SU-DHL-6 (cell line): ENCODE data around the gene BARD1.

Source experiments
- H2AFZ ChIP-seq: fragments of 200-600 bp; sonication (generic); 2 replicates; pipeline ENCODE4 v1.6.1; 2014; ENCODE audit warnings: low read depth, mild to moderate bottlenecking, moderate library complexity, mixed read lengths, antibody characterized with exemption, low read length; ENCODE audit not compliant: severe bottlenecking
- H3F3A ChIP-seq: fragments of 200-600 bp; shearing (Covaris generic); 2 replicates; pipeline ENCODE4 v1.6.0; 2016; ENCODE audit warnings: antibody characterized with exemption, mild to moderate bottlenecking; ENCODE audit not compliant: insufficient read depth
- H3K27ac ChIP-seq: fragments of 200-600 bp; sonication (generic); 2 replicates; pipeline ENCODE4 v1.5.1; 2016; ENCODE audit warnings: low read depth, mild to moderate bottlenecking, low read length, moderate library complexity, mixed read lengths
- H3K27me3 ChIP-seq: fragments of 200-600 bp; sonication (generic), shearing (Covaris generic); 2 replicates; pipeline ENCODE4 v1.6.0; 2014; ENCODE audit warnings: mild to moderate bottlenecking, low read length
- H3K36me3 ChIP-seq: fragments of 200-600 bp; sonication (generic); 2 replicates; pipeline ENCODE4 v1.6.1; 2014; ENCODE audit warnings: mild to moderate bottlenecking, low read length, mixed read lengths
- H3K4me2 ChIP-seq: fragments of 300-600, 200-600 bp; shearing (Covaris generic), sonication (generic); 2 replicates; pipeline ENCODE4 v1.6.0; 2014; ENCODE audit warnings: low read length, low read depth, mild to moderate bottlenecking; ENCODE audit not compliant: poor library complexity, severe bottlenecking
- H3K4me3 ChIP-seq: fragments of 200-600 bp; sonication (generic); 2 replicates; pipeline ENCODE4 v1.5.1; 2014; ENCODE audit warnings: antibody characterized with exemption, low read length, mild to moderate bottlenecking, mixed read lengths; ENCODE audit not compliant: insufficient read depth, poor library complexity, severe bottlenecking
- H3K79me2 ChIP-seq: fragments of 200-600 bp; sonication (generic); 2 replicates; pipeline ENCODE4 v1.6.1; 2014; ENCODE audit warnings: mild to moderate bottlenecking, low read length, moderate library complexity; ENCODE audit not compliant: insufficient read depth
- H3K9ac ChIP-seq: fragments of 200-600 bp; sonication (generic); 2 replicates; pipeline ENCODE4 v1.7.0; 2014; ENCODE audit warnings: mild to moderate bottlenecking, low read length
- H3K9me2 ChIP-seq: fragments of 200-600 bp; sonication (generic); replicated peaks from 2 replicates; pipeline ENCODE4 v1.6.1; 2014; ENCODE audit warnings: low read length; ENCODE audit not compliant: insufficient read depth
- H3K9me3 ChIP-seq: fragments of 200-600 bp; sonication (generic); 2 replicates; pipeline ENCODE4 v1.6.1; 2014; ENCODE audit warnings: low read length, mixed read lengths; ENCODE audit not compliant: insufficient read depth
- H4K20me1 ChIP-seq: fragments of 200-600 bp; sonication (generic); 2 replicates; pipeline ENCODE4 v1.6.1; 2014; ENCODE audit warnings: low read depth, mild to moderate bottlenecking, antibody characterized with exemption, low read length, moderate library complexity, mixed read lengths
- CTCF ChIP-seq: fragments of 200-600 bp; sonication (generic); IDR thresholded peaks from one replicate; pipeline ENCODE4 v1.5.1; 2017; ENCODE audit warnings: antibody characterized with exemption, mild to moderate bottlenecking, low read length, moderate library complexity; ENCODE audit not compliant: insufficient read depth, poor library complexity, severe bottlenecking
- EZH2phosphoT487 ChIP-seq: fragments of 200-600 bp; sonication (generic), shearing (Covaris generic); conservative IDR thresholded peaks from 2 replicates; pipeline ENCODE4 v1.6.1; 2018; ENCODE audit warnings: mild to moderate bottlenecking, antibody characterized with exemption, low read length, moderate library complexity, mixed read lengths

BARD1 gene

GRCh38 chr2:214753455-214753854 is 56.0 kb downstream of the BARD1 start:
- Histone ChIP-seq H3K36me3 (peaks cover 60% of the 10 kb centered on the region), H2AFZ (no peak overlapping the region), H3K27me3 (no peaks in the 10 kb centered on the region), H3F3A (0 out of 2 replicates have a peak, but pooled peaks cover 3% of the 10 kb centered on the region), H3K79me2 (peaks cover 32% of the 10 kb centered on the region; the same call in 1 of the 2 replicates), H3K9me3 (no peaks in the 10 kb centered on the region), H3K27ac (no peak overlapping the region), H3K9ac (no peak overlapping the region), H3K9me2 (no peaks in the 10 kb centered on the region), H3K4me3 (no peak overlapping the region), H4K20me1 (peaks cover 7% of the 10 kb centered on the region; the same call in 1 of the 2 replicates), H3K4me2 (no peak overlapping the region)
- TF ChIP-seq EZH2phosphoT487 (no peak), CTCF (no peak)

GRCh38 chr2:214750529-214750928 is 59.0 kb downstream of the BARD1 start:
- no peak overlapping the region for H3K4me3 ChIP-seq
- H4K20me1 ChIP-seq, result 0 out of 2 replicates have a peak, but pooled peaks cover 4% of the 10 kb centered on the region
- TF ChIP-seq EZH2phosphoT487, result no peak
- TF ChIP-seq CTCF, result no peak
- H3K27me3 ChIP-seq, result no peaks in the 10 kb centered on the region
- peaks cover 3% of the 10 kb centered on the region; the same call in 1 of the 2 replicates for H3F3A ChIP-seq
- no peaks in the 10 kb centered on the region for H3K9me3 ChIP-seq
- H3K36me3 ChIP-seq, result peaks cover 66% of the 10 kb centered on the region
- H2AFZ ChIP-seq, result no peak overlapping the region
- peaks cover 41% of the 10 kb centered on the region; the same call in 1 of the 2 replicates for H3K79me2 ChIP-seq
- no peak overlapping the region for H3K4me2 ChIP-seq
- H3K9me2 ChIP-seq, result no peaks in the 10 kb centered on the region
- no peak overlapping the region for H3K9ac ChIP-seq
- H3K27ac ChIP-seq, result no peak overlapping the region

GRCh38 chr2:214747992-214748391 is 61.5 kb downstream of the BARD1 start:
- no peaks in the 10 kb centered on the region for H3K9me3 ChIP-seq
- no peak overlapping the region for H2AFZ ChIP-seq
- no peak overlapping the region for H3K4me3 ChIP-seq
- H3K36me3 ChIP-seq, result peaks cover 72% of the 10 kb centered on the region
- H3K9ac ChIP-seq, result no peak overlapping the region
- no peaks in the 10 kb centered on the region for H3K27me3 ChIP-seq
- H3F3A ChIP-seq, result peaks cover 3% of the 10 kb centered on the region; the same call in 1 of the 2 replicates
- no peak overlapping the region for H3K27ac ChIP-seq
- no peak overlapping the region for H3K4me2 ChIP-seq
- peaks cover 28% of the 10 kb centered on the region; the same call in 1 of the 2 replicates for H3K79me2 ChIP-seq
- TF ChIP-seq EZH2phosphoT487 (no peak), CTCF (no peak)
- 0 out of 2 replicates have a peak, but pooled peaks cover 4% of the 10 kb centered on the region for H4K20me1 ChIP-seq
- no peaks in the 10 kb centered on the region for H3K9me2 ChIP-seq
